IMR-90 (cell line): ENCODE measurements around the gene PPM1J.
A peak's percentile ranks its signal among the peaks of the same experiment; 100 is the strongest.

Experiments used
- CEBPB ChIP-seq: IDR thresholded peaks from 2 replicates; pipeline ENCODE4 v1.6.1; 2012; ENCODE audit warnings: low read depth, low read length, improper control_type of control experiment
- FOS ChIP-seq: fragments of 150-350 bp; IDR thresholded peaks from 2 replicates; pipeline ENCODE4 v1.6.1; 2016; ENCODE audit warnings: low read depth, low read length
- MAFK ChIP-seq: IDR thresholded peaks from 2 replicates; pipeline ENCODE4 v1.6.1; 2012; ENCODE audit warnings: low read depth, low read length, improper control_type of control experiment
- MAZ ChIP-seq: IDR thresholded peaks from 2 replicates; pipeline ENCODE4 v1.6.1; 2012; ENCODE audit warnings: low read depth, mild to moderate bottlenecking, low read length, improper control_type of control experiment, moderate library complexity, borderline replicate concordance
- MXI1 ChIP-seq: IDR thresholded peaks from 2 replicates; pipeline ENCODE4 v1.6.1; 2012; ENCODE audit warnings: low read depth, mild to moderate bottlenecking, low read length, moderate library complexity, borderline replicate concordance
- NFE2L2 ChIP-seq: fragments of 150-350 bp; IDR thresholded peaks from 2 replicates; pipeline ENCODE4 v1.6.1; 2016; ENCODE audit warnings: low read depth, mild to moderate bottlenecking, low read length
- POLR2A ChIP-seq: IDR thresholded peaks from 2 replicates; pipeline ENCODE4 v1.6.1; 2012; ENCODE audit warnings: mild to moderate bottlenecking, low read depth, low read length
- RAD21 ChIP-seq: IDR thresholded peaks from 2 replicates; pipeline ENCODE4 v1.6.1; 2012; ENCODE audit warnings: low read length, improper control_type of control experiment
- RCOR1 ChIP-seq: IDR thresholded peaks from 2 replicates; pipeline ENCODE4 v1.6.1; 2012; ENCODE audit warnings: mild to moderate bottlenecking, low read length, improper control_type of control experiment; ENCODE audit not compliant: insufficient replicate concordance
- RFX5 ChIP-seq: IDR thresholded peaks from 2 replicates; pipeline ENCODE4 v1.8.0; 2012; ENCODE audit warnings: low read depth, mild to moderate bottlenecking, low read length, moderate library complexity
- SMC3 ChIP-seq: fragments of 150-350 bp; IDR thresholded peaks from 2 replicates; pipeline ENCODE4 v1.6.1; 2016; ENCODE audit warnings: low read depth, mild to moderate bottlenecking, antibody characterized with exemption, low read length, moderate library complexity
- TF ChIP-seq, protein P1 (sequence below): conservative IDR thresholded peaks from 2 replicates; pipeline ENCODE4 v1.5.1; 2012; ENCODE audit warnings: mild to moderate bottlenecking, low read depth, low read length, improper control_type of control experiment
- TF ChIP-seq, protein P2 (sequence below): fragments of 150-350 bp; IDR thresholded peaks from 2 replicates; pipeline ENCODE4 v1.6.1; 2017; ENCODE audit warnings: mild to moderate bottlenecking, antibody characterized with exemption, low read length, low read depth

DNA sequence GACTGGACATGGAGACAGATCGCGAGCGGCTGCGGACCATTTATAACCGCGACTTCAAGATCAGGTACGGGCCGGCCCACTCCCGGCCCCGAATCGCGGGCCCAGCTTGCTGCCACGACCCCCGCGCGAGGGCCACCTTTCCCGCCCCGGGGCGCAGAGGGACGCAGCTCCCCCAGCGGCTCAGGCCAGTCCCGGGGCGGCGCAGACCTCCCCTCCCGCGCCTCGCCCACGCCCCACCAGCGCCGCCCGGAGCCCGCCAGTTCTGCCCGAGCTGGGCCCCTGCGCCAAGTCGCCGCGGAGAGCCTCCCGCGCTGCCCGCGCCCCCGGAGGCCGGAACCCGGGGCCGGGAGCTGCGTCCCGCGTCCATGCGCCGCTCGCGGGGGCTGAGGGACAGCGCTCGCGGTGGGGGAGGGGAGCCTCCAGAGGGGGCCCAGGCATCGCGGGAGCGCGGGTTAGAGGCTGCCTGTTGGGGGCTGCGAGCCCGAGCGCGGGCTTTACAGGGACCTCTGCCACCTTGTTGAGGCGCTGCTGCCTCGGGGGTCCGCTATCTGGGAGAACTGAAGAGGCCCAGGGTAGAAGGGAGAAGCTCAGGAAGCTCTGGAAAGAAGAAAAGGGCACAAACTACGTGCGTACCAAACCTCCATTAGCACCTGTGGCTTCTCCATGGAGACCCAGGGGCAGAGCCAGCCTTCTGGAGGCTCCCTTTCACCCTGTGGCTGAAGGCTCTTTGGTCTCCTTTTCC, 40.0 kb downstream of the PPM1J start:
- peak; percentile 18; the same call in 1 of the 2 replicates for TF ChIP-seq POLR2A
- TF ChIP-seq, protein P1, sequence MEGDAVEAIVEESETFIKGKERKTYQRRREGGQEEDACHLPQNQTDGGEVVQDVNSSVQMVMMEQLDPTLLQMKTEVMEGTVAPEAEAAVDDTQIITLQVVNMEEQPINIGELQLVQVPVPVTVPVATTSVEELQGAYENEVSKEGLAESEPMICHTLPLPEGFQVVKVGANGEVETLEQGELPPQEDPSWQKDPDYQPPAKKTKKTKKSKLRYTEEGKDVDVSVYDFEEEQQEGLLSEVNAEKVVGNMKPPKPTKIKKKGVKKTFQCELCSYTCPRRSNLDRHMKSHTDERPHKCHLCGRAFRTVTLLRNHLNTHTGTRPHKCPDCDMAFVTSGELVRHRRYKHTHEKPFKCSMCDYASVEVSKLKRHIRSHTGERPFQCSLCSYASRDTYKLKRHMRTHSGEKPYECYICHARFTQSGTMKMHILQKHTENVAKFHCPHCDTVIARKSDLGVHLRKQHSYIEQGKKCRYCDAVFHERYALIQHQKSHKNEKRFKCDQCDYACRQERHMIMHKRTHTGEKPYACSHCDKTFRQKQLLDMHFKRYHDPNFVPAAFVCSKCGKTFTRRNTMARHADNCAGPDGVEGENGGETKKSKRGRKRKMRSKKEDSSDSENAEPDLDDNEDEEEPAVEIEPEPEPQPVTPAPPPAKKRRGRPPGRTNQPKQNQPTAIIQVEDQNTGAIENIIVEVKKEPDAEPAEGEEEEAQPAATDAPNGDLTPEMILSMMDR, result peak; percentile 12; the same call in 1 of the 2 replicates
- TF ChIP-seq, protein P2, sequence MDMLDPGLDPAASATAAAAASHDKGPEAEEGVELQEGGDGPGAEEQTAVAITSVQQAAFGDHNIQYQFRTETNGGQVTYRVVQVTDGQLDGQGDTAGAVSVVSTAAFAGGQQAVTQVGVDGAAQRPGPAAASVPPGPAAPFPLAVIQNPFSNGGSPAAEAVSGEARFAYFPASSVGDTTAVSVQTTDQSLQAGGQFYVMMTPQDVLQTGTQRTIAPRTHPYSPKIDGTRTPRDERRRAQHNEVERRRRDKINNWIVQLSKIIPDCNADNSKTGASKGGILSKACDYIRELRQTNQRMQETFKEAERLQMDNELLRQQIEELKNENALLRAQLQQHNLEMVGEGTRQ, result no peak
- TF ChIP-seq MXI1, result no peak
- TF ChIP-seq RFX5, result no peak
- no peak for TF ChIP-seq RAD21
- TF ChIP-seq RCOR1, result no peak
- TF ChIP-seq MAFK, result no peak
- TF ChIP-seq SMC3, result no peak
- no peak for TF ChIP-seq CEBPB
- peak; percentile 67; the same call in 1 of the 2 replicates for TF ChIP-seq MAZ
- no peak for TF ChIP-seq NFE2L2
- TF ChIP-seq FOS, result no peak
